K562 (cell line): ENCODE data around the gene EAF1. TPM values are rescaled to one million over a fixed set of nuclear protein-coding genes. Genes with fewer than 3 reads are reported as not detected.
A peak's percentile ranks its signal among the peaks of the same experiment; 100 is the strongest.

Source experiments
- CBX3 ChIP-seq, 2 experiments: IDR thresholded peaks; 1 replicate in 1 of 2; 2 replicates in 1 of 2; pipeline ENCODE4 v1.6.1; 2012; ENCODE audit warnings: inconsistent platforms in 2 of 2, low read length in 2 of 2, borderline replicate concordance in 1 of 2, control low read depth in 1 of 2
- CUX1 ChIP-seq: fragments of 200-800 bp; sonication (Bioruptor generic); IDR thresholded peaks from 2 replicates; pipeline ENCODE4 v1.6.1; 2016; ENCODE audit warnings: missing genetic modification characterization, missing compliant biosample characterization
- HDAC2 ChIP-seq: fragments of 450-650 bp; IDR thresholded peaks from 2 replicates; pipeline ENCODE4 v1.6.1; 2016; ENCODE audit warnings: mild to moderate bottlenecking
- HMGXB4 ChIP-seq: sonication (generic); formaldehyde crosslinking; IDR thresholded peaks from 2 replicates; pipeline ENCODE4 v1.8.1; 2023; ENCODE audit warnings: mild to moderate bottlenecking, missing genetic modification reagents
- KDM5B ChIP-seq: fragments of 200-600 bp; sonication (generic); IDR thresholded peaks from 2 replicates; pipeline ENCODE4 v1.6.1; 2012; ENCODE audit warnings: low read depth, mild to moderate bottlenecking, moderate library complexity, low read length, control low read depth, inconsistent platforms; ENCODE audit not compliant: insufficient replicate concordance
- MXD1 ChIP-seq: fragments of 250-450 bp; sonication (Bioruptor Pico); IDR thresholded peaks from 2 replicates; pipeline ENCODE4 v1.8.0; 2021; ENCODE audit warnings: borderline replicate concordance, mild to moderate bottlenecking, moderate library complexity; ENCODE audit not compliant: poor library complexity, severe bottlenecking
- NCOR1 ChIP-seq: fragments of 450-650 bp; IDR thresholded peaks from 2 replicates; pipeline ENCODE4 v1.6.1; 2016; ENCODE audit warnings: mild to moderate bottlenecking, moderate library complexity
- NFE2 ChIP-seq: IDR thresholded peaks from 2 replicates; pipeline ENCODE4 v1.6.1; 2014; ENCODE audit warnings: antibody characterized with exemption, low read depth
- POLR2G ChIP-seq: fragments of 200-400 bp; formaldehyde crosslinking; IDR thresholded peaks from 2 replicates; pipeline ENCODE4 v1.6.1; 2017; ENCODE audit warnings: low read depth, mild to moderate bottlenecking, antibody characterized with exemption, low read length, moderate library complexity
- SIN3B ChIP-seq: fragments of 450-650 bp; IDR thresholded peaks from 2 replicates; pipeline ENCODE4 v1.6.1; 2017; ENCODE audit warnings: low read depth, mild to moderate bottlenecking, moderate library complexity
- TBL1XR1 ChIP-seq, 2 experiments: IDR thresholded peaks; 2 replicates each; pipeline ENCODE4 v1.6.1; 2012; ENCODE audit warnings: improper control_type of control experiment in 2 of 2, low read length in 2 of 2, mild to moderate bottlenecking in 1 of 2
- TCF7 ChIP-seq: sonication (generic); IDR thresholded peaks from 2 replicates; pipeline ENCODE4 v1.6.1; 2016; ENCODE audit warnings: antibody characterized with exemption, borderline replicate concordance
- THRA ChIP-seq: fragments of 450-650 bp; IDR thresholded peaks from 2 replicates; pipeline ENCODE4 v1.6.1; 2017; ENCODE audit warnings: mild to moderate bottlenecking, moderate library complexity
- ZNF143 ChIP-seq: sonication (generic); formaldehyde crosslinking; IDR thresholded peaks from 2 replicates; pipeline ENCODE4 v1.9.0; 2022; ENCODE audit warnings: mild to moderate bottlenecking, missing genetic modification reagents
- ZNF354B ChIP-seq: fragments of 250-450 bp; sonication (Bioruptor Pico); IDR thresholded peaks from 2 replicates; pipeline ENCODE4 v1.4.0; 2020
- ZNF408 ChIP-seq: fragments of 250-450 bp; sonication (Bioruptor Pico); IDR thresholded peaks from 2 replicates; pipeline ENCODE4 v1.4.0; 2020; ENCODE audit warnings: low read depth, mild to moderate bottlenecking, moderate library complexity
- ZNF780A ChIP-seq: fragments of 250-450 bp; sonication (Bioruptor Pico); IDR thresholded peaks from 2 replicates; pipeline ENCODE4 v1.5.0; 2021; ENCODE audit warnings: mild to moderate bottlenecking
- polyA plus RNA-seq, 8 experiments: library from polyadenylated mRNA; depleted of rRNA in 4 of 8; stranded (reverse) in 5 of 8; unstranded in 3 of 8; fragments of >200 nt; fragmentation: Nextera tagmentation in 2 of 8; fragmentation: Illumina TruSeq in 1 of 8; extraction: Ambion mirVana in 2 of 8; extraction: Trizol in 1 of 8; gene quantifications; 2 replicates each; pipeline versions ENCODE4 v1.2.1 to v1.2.3, GENCODE V29; 2011 to 2014; ENCODE audit warnings: inconsistent platforms in 1 of 8, missing spikeins in 1 of 8
- total RNA-seq, 7 experiments: library from RNA; depleted of rRNA in 6 of 7; stranded (reverse); fragments of >200 nt in 6 of 7; fragmentation: Illumina TruSeq in 2 of 7; extraction: Trizol in 2 of 7; gene quantifications; 2 replicates each; pipeline versions ENCODE4 v1.2.1 to v1.2.3, GENCODE V29; 2011 to 2021; ENCODE audit warnings: low replicate concordance in 1 of 7

Gene EAF1
- total and polyA plus RNA-seq, 9 of the 15 experiments (the other 6 are each of a cell fraction or from before 2014, with no cell fraction given) = 7.0 to 26.8 (median 20.4) TPM

GRCh38 chr3:15458212-15458780 lies 30.9 kb downstream of the EAF1 start (continued):
- TF ChIP-seq HMGXB4 (CRISPR knock-in tag) (no peak), THRA (no peak), TCF7 (no peak), POLR2G (no peak), NCOR1 (no peak), ZNF354B (CRISPR knock-in tag) (no peak), CUX1 (CRISPR knock-in tag) (no peak), MXD1 (no peak), HDAC2 (peak; percentile 30; the same call in 1 of the 2 replicates), ZNF780A (no peak), TBL1XR1 (IDR thresholded peaks at IDR 0.05; ENCODE audit: low read length in 2 of 2) (no peak), SIN3B (no peak), ZNF408 (CRISPR knock-in tag) (no peak), NFE2 (no peak), KDM5B (no peak), ZNF143 (CRISPR knock-in tag) (no peak), CBX3 (IDR thresholded peaks at IDR 0.05; ENCODE audit: borderline replicate concordance in 1 of 2, low read length in 2 of 2) (peak in 1 of 2 experiments; percentile 87; a peak in 2 of 3 replicates)
